ENCODE results near the gene DCST2.

Gene DCST2

DNA sequence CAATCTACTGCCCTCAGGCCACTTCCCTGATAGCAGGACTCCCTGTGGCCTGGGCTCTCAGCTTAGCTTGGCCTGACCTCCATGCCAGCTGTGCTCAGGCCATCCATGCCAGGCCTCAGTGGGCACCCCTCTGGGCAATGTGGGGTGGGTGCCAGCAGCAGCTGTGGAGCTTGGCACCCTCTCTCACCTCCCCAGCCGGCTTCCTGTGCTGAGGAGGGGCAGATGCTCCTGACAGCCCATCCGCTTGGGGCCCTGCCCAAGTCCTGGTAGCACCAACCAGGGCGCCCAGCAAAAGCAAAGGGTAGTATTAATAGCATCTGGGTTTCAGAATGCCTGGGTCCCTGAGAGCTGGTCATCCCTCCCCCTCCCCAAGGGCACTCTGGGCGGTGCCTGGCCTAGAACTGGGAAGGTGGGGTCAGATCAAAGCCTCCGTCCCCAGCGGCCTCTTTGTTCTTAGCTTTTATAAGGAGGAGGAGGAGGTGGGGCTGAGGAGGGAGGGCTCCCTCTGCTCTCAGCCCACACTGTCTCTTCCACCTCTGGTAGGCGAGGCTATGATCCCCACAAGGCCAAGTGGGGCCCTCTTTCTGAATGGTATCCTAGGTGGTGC, 36.1 kb upstream of the DCST2 start:
- no peak for DNase-seq

DNA sequence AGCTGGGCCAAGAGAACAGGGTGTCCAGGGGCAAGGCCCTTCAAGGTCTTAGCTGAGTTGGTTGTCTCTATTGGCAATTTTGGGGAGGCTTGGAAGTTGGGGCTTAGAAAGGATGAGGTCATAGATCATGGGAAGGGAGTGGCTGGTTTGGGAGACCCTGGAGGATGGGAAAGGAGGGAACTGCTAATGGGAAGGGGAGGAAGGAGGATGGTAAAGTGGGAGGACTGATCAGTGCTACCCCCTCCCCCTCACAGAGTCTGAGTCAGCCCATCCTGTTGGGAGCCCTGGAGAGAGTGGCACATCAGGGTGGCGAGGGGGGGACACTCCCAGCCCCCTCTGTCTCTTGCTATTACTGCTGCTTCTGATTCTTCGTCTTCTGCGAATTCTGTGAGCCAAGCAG, 35.0 kb upstream of the DCST2 start:
- DNase-seq = no peak

DNA sequence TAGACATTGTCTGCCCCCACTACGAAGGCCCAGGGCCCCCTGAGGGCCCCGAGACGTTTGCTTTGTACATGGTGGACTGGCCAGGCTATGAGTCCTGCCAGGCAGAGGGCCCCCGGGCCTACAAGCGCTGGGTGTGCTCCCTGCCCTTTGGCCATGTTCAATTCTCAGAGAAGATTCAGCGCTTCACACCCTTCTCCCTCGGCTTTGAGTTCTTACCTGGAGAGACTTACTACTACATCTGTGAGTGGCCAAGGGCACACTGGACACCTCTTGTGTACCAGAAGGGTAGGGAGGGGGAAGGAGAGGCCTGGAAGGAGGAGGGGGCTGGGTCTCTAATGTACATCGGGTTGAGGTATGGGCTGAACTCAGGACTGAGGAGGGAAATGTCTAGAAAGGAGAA, 33.2 kb upstream of the DCST2 start:
- DNase-seq = no peak

DNA sequence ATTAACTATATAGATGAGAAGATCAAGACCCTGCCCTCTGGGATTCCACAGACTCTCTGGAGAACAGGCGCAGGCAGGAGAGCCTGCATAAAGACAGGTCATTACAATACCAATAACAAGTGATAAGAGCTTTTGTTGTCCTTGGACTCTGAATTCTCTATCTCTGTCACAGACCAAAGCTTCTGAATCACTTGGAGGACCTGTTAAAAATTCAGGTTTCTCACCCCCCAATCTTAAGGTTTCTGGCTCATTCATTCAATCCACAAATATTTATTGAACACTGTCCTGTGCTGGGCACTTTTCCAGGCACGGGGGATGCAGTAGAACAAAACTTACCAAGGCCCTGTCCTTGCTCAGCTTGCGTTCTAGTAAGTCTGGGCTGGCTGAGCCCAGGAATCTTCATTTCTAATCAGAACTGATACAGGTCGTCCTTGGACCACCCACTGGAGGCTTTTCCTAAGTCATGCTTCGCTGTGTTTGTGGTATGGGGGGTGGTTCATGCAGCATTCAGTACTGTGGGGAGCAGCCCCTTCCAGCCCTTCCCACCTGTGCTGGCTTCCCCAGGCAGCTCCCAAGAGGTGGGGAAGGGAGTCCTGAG, 31.4 kb upstream of the DCST2 start:
- no peak for DNase-seq

DNA sequence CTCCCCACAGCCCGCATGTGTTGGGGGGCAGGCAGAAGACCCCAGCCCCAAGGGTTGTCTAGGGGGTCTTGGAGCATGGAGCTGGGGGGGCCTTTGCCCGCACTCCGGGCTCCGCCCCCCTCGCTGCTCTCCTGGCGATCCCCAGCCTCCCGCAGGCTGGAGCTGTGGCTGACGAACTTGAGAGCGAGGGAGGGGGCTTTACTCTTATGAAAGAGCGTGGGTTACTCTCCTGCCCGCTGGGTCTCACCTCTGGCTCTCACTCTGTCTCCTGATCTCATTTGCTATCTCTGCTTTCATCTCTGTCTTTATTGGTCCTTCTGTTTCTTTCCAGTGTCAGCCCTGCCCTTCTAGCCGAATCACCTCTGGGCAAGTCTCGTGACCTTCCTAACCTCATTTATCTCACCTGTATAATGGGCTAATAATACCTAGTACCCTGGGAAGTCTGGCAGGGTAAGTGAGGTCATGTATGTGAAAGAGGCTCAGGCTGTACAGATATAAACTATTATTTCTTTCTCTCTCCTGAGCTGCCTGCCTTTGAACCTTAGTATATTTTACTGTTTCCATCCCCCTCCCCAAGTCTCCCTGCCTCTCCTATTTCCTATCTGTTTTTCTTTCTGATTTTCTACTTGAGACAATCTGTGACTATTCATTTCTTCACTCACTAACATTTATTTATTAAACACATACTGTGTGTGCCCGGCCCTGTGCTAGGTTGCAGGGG, 30.7 kb upstream of the DCST2 start:
- DNase-seq = no peak

DNA sequence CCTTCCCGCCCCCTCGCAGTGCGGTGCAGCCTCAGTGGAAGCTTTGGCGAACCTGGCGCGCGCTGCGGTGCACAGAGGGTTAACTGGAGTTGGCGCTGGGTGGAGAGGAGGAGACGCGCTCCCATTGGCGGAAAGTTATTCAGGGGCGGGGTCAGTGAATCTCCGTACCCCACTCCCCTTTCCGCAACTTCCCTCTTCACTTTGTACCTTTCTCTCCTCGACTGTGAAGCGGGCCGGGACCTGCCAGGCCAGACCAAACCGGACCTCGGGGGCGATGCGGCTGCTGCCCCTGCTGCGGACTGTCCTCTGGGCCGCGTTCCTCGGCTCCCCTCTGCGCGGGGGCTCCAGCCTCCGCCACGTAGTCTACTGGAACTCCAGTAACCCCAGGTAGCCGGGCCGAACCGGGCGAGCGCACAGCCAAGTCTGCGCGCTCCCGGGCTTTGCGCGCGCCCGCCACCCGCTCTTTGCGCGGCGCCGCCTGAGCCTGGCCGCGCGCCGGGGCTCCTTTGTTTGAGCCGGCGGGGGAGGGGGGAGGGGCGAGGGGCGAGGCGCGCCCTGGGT, 30.0 kb upstream of the DCST2 start, which contains the start of gene EFNA4:
EFNA4 (plus strand) TSS at position 191 of the 561 bp plus-strand sequence; CDS start at position 275, 84 bp downstream.
- peak; percentile 78 for DNase-seq

DNA sequence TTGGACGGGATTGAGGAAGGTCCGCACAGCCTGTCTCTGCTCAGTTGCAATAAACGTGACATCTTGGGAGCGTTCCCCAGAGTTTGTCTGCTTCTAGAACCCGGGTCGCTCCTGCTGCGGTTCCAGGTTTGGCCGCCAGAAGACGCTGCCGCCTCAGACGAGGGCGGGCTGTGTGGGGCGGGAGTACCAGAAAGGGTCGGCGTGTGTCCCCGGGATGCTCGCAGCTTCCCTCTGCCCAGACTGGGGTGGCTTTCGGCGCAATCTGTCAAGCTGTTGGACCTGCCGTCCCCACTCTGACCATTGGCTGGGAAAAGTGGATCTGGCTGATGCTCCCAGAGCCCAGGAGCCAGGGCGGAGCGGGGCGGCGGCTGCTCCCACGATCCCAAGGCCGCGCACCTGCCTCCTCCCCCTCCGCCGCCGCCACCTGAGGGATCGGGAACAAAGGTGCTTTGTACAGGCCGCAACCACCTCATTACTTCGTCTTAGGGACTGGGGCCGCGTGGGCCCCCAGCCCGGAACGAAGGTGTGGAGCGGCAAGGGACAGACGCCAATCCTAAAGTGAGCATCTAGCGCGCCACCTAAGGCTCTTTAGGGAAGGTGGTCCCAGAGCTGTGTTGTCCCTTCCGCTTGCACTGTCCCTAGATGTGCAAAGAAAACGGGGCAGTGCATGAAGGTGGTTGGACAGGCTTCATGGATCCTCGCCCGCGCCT, 29.3 kb upstream of the DCST2 start:
- DNase-seq = peak; percentile 37

DNA sequence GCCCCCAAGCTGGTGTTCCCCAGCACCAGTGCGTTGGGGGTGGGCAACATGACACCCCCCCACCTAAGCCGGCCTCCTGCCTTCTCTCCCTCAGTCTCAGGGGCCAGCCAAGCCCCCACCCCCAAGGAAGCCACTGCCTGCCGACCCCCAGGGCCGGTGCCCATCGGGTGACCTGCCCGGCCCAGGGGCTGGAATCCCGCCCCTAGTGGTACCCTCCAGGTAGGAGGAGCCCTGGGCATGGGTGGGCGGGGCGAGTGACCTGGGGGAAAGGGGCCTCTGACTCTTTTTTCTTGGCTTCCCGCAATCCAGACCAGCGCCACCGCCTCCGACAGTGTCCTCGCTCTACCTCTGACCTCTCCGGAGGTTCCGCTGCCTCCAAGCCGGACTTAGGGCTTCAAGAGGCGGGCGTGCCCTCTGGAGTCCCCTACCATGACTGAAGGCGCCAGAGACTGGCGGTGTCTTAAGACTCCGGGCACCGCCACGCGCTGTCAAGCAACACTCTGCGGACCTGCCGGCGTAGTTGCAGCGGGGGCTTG, 28.6 kb upstream of the DCST2 start:
- DNase-seq = no peak

DNA sequence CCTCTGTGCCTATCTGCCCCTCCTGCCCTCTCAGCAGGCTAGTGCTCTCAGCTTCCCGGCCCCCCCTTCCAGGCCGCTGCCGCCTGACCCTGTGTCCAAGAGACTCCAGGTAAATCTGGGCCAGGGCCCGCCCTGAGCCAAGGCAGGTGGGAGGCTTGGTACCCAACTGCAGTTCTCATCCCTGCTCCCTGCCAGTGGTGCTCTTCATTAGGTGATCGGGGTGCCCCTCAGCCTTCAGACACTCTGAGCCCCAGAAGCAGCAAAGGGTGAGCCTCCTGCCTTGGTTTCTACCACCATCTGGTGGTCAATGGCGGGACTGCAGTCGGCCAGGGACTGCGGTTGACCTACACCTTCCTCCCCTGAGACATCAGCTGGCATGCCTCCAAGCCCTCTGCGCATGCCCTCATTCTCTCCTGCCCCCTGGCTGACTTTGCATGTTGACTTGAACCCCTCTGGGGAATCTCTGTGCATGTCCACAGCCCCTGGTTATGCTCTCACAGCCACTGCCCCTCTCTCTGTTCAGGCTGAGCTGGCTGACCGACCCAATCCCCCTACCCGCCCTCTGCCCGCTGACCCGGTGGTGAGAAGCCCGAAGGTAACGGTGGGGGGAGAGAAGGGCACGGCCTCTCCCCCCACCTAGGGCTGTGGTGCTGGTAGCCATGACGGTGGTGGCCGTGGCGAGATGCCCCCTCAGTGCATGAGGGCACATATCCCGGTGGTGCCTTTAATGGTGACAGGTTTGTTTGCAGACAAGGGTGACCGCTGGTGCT, 28.0 kb upstream of the DCST2 start:
- DNase-seq = peak; percentile 79

DNA sequence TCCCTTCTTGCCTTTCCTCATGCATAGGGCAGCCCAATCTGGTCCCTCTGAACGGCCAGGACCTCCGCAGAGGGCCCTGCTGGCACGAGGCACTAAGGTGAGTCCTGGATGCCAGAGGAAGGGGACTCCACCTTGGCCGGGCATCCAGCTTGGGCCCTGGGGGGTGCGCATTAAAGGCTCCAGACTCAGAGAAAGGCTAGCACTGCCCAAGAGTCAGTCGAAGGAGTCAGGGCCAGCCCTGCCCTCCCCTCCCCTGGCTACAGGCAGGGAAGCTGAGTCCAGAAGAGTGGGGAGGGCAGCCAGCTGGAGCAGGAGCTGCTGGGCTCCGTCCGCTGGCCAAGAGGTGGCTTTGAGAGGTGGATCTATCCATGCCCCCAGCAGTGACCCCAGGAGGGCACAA, 27.2 kb upstream of the DCST2 start:
- no peak for DNase-seq

DNA sequence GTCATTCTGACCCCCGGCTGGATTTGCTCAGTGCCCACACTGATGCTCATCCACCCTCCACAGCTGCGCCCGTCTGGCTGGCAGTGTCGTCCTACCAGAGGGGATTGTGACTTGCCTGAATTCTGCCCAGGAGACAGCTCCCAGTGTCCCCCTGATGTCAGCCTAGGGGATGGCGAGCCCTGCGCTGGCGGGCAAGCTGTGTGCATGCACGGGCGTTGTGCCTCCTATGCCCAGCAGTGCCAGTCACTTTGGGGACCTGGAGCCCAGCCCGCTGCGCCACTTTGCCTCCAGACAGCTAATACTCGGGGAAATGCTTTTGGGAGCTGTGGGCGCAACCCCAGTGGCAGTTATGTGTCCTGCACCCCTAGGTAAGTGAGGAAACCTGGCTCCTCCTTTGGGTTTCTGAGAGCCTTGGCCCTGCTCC, 24.2 kb upstream of the DCST2 start:
- no peak for DNase-seq

DNA sequence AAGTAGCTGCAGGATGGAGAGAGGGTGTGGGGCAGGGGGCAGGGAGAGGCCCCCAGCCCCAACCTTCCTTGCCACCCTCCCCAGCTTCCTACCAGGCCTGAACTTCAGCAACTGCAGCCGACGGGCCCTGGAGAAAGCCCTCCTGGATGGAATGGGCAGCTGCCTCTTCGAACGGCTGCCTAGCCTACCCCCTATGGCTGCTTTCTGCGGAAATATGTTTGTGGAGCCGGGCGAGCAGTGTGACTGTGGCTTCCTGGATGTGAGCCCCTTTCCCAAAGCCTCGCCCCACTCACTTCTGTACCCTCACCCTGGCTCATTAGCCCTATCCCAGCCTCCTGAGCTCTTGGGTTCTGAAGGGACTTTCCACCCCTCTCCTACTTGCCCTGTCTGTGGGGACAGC, 23.5 kb upstream of the DCST2 start:
- no peak for DNase-seq

DNA sequence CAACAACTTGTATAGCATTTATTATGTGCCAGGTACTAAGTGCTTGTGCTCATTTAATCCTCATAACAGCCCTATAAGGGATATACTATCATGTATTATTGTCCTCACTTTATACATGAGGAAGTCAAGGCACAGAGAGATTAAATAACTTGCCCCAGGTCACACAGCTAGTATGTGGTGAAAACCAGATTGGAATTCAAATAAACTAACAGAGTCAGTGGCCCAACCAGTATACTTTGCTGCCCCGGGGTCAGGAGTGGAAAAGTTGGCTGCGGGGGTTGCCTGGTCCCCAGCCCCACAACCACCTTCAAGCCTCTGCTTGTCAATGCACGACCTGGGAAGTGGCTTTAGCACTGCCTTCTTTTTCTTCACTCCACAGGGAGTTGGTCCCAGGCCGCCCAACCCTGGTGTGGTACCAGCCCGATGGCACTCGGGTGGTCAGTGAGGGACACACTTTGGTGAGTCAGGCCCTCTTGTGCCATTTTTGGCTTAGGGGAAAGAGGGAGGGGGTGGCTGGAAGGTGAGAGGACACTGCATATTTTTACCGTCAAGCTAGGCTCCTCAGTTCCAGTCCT, 20.0 kb upstream of the DCST2 start:
- no peak for DNase-seq

DNA sequence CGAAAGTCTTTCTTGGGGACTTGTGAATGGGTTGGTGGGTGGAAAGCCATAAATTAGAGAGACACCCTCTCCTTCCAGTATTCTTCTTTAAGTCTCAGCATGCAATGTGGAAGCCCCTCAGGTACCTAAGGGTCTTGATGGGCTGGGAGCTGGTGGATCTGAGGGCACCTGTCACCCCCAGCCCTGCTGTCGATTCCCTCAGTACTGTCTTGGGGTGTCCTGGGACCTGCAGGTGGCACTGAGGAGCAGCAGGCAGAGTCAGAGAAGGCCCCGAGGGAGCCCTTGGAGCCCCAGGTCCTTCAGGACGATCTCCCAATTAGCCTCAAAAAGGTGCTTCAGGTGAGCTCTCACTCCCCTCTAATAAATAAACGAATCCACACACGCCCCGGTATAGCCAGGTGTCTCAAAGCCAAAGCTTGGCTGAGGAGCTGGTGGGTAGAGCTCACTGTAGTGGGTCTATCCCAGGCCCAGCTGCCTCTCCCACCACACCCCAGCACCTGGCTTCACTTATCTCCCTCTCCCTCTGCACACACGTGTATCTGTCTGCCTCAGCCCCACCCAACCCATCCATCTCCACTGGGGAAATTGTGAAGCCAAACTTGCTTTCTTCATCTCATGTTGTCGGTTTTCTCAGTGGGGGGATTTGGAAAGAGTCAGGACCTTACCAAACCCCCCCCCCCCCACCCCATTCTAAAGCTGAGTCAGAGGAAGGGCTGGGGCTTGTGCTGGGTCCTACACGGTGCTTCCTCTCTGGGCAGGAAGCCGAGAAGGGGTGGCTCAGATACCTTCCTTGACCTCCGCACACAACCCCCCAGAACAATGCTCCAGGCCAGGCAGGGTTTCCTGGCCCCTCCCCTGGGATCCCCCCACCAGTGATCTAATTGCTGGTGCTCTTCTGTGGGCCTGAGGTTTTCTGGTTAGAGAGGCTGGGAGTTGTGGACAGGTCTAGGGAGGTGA, 19.1 kb upstream of the DCST2 start:
- DNase-seq = no peak

DNA sequence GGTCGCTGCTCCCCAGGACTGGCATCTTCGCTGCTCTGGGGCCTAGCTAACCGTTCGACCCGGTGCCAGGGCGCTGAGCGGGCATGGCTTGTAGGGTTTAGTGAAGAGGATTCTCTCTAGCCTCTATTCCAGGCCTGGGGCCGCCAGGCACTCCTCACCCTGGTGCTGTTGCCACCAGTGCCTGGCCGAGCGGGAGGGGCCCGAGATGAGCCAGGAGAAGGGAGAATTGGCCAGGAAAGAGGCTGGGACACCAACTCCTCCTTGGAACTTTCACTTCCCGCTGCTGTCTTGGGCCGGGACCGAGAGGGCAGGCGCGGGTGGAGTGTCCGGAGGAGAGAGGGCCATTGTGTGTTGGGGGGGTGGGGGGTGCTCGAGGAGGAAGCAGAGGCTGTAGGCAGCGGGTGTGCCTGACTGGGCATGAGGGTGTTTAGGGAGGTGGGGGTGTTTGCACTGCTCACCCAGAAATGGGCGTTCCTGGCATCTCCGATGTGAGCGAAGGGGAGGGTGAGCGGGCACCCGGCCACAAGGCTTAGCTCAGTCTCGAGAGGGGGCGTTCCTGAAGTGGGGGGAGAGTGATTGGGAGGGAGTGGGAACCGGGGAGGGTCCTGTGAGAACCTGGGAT, 18.3 kb upstream of the DCST2 start:
- DNase-seq = no peak

DNA sequence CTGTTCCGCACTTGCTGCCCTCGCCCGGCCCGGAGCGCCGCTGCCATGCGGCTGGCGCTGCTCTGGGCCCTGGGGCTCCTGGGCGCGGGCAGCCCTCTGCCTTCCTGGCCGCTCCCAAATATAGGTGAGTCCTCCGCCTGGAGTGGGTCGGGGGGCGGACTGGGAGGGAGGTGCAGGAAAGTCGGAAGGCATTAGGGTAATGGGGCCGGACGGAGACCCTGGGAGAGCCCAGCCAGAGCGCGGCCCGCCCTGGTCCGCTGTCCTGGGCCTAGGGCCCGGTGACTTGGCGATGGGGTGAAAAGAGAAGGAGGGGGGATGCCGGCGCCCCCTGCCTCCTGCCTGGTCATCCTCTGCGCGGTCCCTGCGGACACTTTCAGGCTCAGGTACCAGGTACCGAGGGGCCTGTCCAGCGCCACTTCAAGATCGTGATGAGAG, 17.8 kb upstream of the DCST2 start:
- no peak for DNase-seq

DNA sequence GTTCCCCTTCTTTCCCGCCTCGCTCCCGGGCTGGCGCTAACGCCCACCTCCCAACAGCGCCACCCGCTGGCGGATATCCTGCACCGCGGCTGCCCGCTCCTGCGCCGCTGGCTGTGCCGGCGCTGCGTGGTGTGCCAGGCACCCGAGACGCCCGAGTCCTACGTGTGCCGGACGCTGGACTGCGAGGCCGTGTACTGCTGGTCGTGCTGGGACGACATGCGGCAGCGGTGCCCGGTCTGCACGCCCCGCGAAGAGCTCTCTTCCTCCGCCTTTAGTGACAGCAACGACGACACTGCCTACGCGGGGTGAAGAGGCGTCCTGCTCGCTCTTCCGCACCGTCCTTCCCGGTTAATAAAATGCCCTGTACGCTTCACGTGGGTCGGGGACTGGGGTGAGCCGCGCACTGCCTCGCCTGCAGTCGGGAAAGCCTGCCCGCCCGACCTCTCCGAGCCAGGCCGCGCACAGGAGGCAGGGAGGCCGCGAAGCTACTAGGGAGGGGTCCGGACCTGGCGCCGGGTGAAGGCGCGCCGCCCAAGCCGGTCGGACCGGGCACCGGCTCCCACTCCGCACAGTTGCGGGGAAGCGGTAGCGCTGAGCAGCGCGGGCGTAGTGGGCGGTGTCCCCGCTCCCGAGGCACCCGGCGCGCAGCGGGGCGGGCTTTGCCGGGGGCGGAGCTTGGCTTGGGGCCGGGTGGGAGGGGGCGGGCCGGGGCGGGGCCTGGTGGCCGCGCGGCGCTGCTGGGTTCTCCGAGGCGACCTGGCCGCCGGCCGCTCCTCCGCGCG, 17.2 kb upstream of the DCST2 start, which contains the start of gene ADAM15:
ADAM15 (plus strand) TSS at position 757 of the 782 bp plus-strand sequence. CDS start 71 bp downstream, outside the sequence.
- peak; percentile 56 for DNase-seq

DNA sequence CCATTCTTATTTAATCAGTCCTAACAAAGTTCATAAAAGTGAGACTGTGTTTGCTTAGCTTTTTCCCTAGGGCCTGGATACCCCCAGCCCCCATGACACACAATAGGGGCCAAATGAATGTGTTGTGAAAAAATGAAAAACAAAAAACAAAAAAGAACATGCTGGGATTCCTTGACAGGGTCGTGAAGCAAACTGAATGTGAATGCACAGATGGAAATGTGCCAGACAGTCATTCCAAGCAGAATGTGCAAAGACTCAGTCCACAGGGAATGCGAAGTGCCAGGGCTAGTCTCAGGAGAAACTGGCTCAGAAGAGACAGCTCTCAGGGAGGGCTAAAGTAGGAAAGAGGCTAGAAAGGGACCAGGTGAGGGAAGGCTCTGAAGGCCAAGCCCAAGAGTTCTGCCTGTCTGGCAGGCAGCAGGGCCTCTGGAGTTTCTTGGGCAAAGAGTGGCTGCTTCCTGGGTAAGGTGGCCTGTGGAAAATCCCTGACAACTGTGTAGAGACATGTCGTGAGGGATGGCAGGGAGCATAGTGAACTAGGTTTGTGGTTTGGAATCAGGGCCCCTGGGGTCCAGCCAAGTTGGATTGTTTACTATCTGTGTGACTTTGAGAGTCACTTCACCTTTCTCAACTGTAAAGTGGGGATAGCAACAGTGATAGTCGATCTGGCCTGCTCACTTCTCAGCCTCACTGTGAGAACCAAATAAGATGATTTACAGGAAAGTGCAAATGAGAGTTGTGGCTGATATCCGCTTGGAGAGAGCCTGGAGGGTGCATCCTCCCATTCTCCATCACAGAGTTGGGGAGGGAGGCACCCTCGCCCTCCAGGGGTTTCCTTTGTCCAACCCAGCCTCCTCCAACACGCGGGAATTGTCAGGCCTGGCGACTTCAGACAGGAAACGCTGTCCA, 16.3 kb upstream of the DCST2 start:
- DNase-seq = peak; percentile 69

Data from fibroblast of skin of abdomen (primary cell).